Activated gamma-delta T cell treated with anti-CD3 and anti-CD28 coated beads, Interleukin-2, amount 50 U/mL, for 16 hours (primary cell): ENCODE results near the gene PAF1.

ENCODE experiments used
- DNase-seq: peaks from one replicate; pipeline ENCODE4 v3.0.0-alpha.2; 2020; ENCODE audit warnings: low read depth

Gene PAF1

GRCh38 chr19:39390751-39391437 is at the start of gene PAF1, which contains the start of gene MED29:
PAF1 (minus strand) TSS chr19:39391106; CDS start chr19:39390864, 242 bp downstream.
MED29 (plus strand) TSS chr19:39391378; CDS start chr19:39391423, 45 bp downstream.
- DNase-seq = peak; percentile 94

- no peak for DNase-seq
These were observed 47.5 kb upstream of the PAF1 start for GRCh38 chr19:39438270-39438934.

- no peak for DNase-seq
These were observed 45.4 kb upstream of the PAF1 start for GRCh38 chr19:39436350-39436716.

- DNase-seq = peak; percentile 99
These were observed 44.8 kb upstream of the PAF1 start, which contains the start of gene RPS16 for GRCh38 chr19:39435499-39436349. RPS16 (minus strand) TSS chr19:39435949; CDS start chr19:39435895, 54 bp downstream.

DNA sequence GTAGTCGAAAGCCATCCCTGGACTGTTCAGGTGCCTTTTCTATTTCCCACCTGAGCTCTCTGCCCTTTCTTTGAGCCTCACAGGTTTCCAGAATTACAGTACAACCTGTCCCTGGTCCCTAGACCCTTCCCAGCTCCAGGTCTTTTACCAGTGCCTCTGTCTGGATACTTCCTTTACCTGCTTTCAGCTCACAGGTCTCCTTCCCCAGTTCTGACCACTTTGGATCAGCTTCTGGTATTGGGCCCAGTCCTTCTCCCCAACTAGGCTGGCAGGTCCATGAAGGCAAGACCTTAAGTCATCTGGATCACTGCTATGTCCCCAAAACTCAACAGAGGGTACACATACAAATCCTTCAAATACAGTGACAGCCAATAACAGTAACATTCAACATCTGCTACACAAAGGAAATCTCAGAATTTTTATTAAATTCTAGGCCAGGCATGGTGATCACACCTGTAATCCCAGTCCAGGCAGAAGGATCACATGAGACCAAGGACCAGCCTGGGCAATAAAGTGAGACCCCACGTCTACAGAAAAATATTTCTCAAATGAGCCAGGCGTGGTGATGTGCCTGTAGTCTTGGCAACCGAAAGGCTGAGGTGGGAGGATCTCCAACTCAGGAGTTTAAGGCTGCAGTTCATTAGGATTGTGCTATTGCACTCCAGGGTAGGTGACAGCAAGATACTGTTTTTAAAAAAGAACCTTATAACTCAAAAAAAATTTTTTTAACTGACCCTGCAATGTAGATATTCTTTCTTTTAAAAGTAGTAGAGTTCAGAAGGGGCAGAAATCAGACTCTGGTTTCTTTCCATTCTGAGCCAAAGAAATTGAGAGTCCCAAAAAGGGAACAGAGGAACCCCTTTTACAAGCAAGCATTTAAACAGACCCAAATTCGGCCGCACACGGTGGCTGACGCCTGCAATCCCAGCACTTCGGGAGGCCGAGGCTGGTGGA is 43.5 kb upstream of the PAF1 start:
- DNase-seq = no peak

- no peak for DNase-seq
These were observed 42.7 kb upstream of the PAF1 start for GRCh38 chr19:39433480-39434079.

- no peak for DNase-seq
These were observed 41.7 kb upstream of the PAF1 start for GRCh38 chr19:39432677-39433025.

- DNase-seq = no peak
These were observed 40.0 kb upstream of the PAF1 start for GRCh38 chr19:39430675-39431593.

GRCh38 chr19:39428283-39429112 is 37.6 kb upstream of the PAF1 start:
- DNase-seq = no peak

GRCh38 chr19:39427707-39428106 is 36.8 kb upstream of the PAF1 start:
- DNase-seq = no peak

DNA sequence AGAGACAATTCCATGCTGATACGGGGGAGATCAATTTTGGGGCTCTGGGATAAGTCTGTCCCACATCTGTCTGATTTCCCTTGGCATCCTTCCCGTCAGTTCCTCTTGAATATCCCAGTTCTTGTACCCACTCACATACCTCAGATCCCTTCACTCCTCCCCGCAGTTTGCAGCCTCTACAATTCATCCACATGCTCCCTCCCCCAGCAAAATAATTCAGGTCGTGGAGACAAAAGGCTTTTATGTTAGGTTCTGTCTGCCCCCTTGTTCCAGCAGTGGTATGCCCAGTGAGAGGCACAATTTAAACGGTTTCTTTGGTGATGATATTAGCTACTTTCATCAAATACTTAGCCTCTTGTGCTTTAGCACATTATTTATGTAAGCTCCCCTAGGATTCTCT is 35.3 kb upstream of the PAF1 start:
- DNase-seq = no peak

DNA sequence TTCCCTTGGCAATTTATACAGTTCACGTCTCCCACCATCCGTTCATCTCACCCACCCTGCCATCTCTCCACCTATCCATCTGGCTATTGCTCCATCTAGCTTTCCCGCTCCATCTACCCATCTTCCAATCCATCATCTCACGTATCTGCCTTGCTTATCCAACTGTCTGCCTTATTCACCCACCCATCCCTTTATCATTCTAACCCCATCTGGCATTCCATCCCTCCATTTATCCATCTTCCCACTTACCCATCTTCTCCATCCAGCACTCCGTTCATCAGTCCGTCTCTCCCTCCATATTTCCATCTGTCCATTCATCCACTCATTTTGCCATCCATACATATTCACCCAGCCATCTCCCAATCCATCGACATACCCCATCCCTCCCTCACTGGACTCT is 34.8 kb upstream of the PAF1 start:
- no peak for DNase-seq

DNA sequence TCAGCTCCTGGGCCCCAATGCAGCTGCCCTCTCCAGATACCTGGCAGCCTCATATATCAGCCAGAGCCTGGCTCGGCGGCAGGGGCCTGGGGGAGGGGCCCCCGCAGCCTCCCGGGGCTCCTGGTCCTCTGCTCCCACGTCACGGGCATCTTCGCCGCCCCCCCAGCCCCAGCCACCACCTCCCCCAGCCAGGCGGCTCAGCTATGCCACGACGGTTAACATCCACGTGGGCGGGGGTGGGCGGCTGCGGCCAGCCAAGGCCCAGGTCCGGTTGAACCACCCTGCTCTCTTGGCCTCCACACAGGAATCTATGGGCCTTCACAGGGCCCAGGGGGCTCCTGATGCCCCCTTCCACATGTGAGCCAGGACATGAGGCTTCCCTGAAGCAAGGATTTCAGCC is 34.0 kb upstream of the PAF1 start:
- DNase-seq = no peak

- no peak for DNase-seq
These were observed 32.6 kb upstream of the PAF1 start for GRCh38 chr19:39423258-39424086.

- DNase-seq = no peak
These were observed 31.1 kb upstream of the PAF1 start for GRCh38 chr19:39422020-39422419.

DNA sequence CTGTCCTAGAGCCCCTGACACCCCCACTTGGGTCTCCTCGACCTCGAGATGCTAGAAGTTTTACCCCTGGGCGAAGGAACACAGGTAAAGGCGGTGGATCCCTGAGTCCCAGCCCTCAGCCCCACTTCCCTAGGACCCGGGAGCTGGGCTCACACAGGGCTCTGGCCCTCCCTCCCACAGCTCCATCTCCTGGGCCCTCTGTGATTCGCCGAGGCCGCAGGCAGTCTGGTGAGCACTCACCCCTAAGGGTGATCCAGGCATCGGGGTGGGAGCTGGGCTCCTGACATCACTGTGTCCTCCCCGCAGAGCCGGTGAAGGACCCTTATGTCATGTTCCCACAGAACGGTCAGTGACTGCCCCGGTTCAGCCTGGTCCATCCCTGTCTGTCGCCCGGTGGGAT is 29.9 kb upstream of the PAF1 start:
- no peak for DNase-seq

DNA sequence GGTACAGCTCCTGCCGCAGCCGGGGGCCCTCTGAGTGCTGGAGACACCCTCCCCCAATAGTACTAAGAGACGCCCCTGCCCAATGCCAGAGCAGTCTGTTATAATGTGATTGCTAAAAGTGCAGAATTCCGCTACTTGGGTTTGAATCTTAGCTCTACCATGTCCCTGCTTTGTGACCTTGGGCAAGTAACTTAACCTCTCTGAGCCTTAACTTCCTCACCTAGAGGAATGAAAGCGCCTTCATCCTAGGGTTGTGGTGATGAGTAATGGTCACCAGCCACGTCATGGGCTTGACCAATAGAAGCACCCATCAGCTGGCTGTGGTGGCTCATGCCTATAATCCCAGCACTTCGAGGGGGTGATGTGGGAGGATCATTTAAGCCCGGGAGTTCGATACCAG is 28.1 kb upstream of the PAF1 start:
- DNase-seq = no peak

GRCh38 chr19:39417463-39418181 is 26.7 kb upstream of the PAF1 start:
- DNase-seq = no peak
